ENCODE results near the gene MRPL44. TPM values are rescaled to one million over a fixed set of nuclear protein-coding genes. Genes with fewer than 3 reads are reported as not detected.

The MRPL44 gene
- total and polyA plus RNA-seq, 2 of the 13 experiments (the other 11 are each of a cell fraction or from before 2014, with no cell fraction given) = 38.4 to 78.0 TPM

GRCh38 chr2:223947711-223948205 is 9.5 kb upstream of the MRPL44 start:
- ATAC-seq = no peak
- in situ Hi-C loops (cut with HindIII; ENCODE audit: extremely low pct_ligation_motif_present, low pct_unique_long_range_greater_than_20kb) = no loop called here
- POLR2A ChIA-PET = no interaction called here
- H3K9me3 ChIP-seq (ENCODE audit: low read length) = no peaks in the 10 kb centered on the region
- TF ChIP-seq GZF1 (CRISPR knock-in tag; IDR thresholded peaks at IDR 0.05) = peak; percentile 46; the same call in 1 of the 2 replicates
- TF ChIP-seq ZNF576 (CRISPR knock-in tag; IDR thresholded peaks at IDR 0.05) = no peak
- TF ChIP-seq IKZF5 (CRISPR knock-in tag; IDR thresholded peaks at IDR 0.05) = no peak
- H4K20me1 ChIP-seq (ENCODE audit: insufficient read depth, low read length) = 0 out of 2 replicates have a peak, but pooled peaks cover 7% of the 10 kb centered on the region
- intact Hi-C loops (cut with micrococcal nuclease; ENCODE audit: unreplicated experiment) = no loop called here
- peaks cover 40% of the 10 kb centered on the region for H3K4me1 ChIP-seq (ENCODE audit: insufficient read depth, low read length)
- no peak overlapping the region for H3K27ac ChIP-seq (ENCODE audit: extremely low read length, insufficient read depth, low read length)
- peaks cover 24% of the 10 kb centered on the region for H3K79me2 ChIP-seq (ENCODE audit: insufficient read depth, low read length)
- 75% methylated on average over 5 of the region's 5 CpGs for WGBS (ENCODE audit: low lambda C conversion rate)
- CTCF ChIA-PET (ENCODE audit: low intra/inter-chr PET ratio, low total read pairs) = no interaction called here
- H3K4me2 ChIP-seq (ENCODE audit: low read depth, low read length) = no peak overlapping the region
- H3K36me3 ChIP-seq (replicated peaks in 1 of 2; ENCODE audit: control insufficient read depth in 1 of 2, insufficient read depth in 2 of 2, low read length in 2 of 2) = no peaks in the 10 kb centered on the region
- no peaks in the 10 kb centered on the region; a peak in 1 of 5 replicates for H3K27me3 ChIP-seq (ENCODE audit: control insufficient read depth in 1 of 2, insufficient read depth in 2 of 2, low read length in 2 of 2)
- peak overlapping the region; percentile 52 for H2AFZ ChIP-seq (ENCODE audit: low read length)
- no peak for FAIRE-seq
- no peak for DNase-seq (ENCODE audit: low spot score)
- H3K4me3 ChIP-seq (replicated peaks in 1 of 3; ENCODE audit: insufficient read depth in 1 of 3, low read depth in 2 of 3, low read length in 3 of 3) = no peak overlapping the region
- H3K9ac ChIP-seq (ENCODE audit: insufficient read depth, low read depth, low read length) = no peak overlapping the region
- no TSS peak for BruUV-seq (replicated peaks)

GRCh38 chr2:223949241-223949840 is 7.9 kb upstream of the MRPL44 start:
- H4K20me1 ChIP-seq (ENCODE audit: insufficient read depth, low read length) = no peaks in the 10 kb centered on the region
- no peak overlapping the region for H3K4me3 ChIP-seq (replicated peaks in 1 of 3; ENCODE audit: insufficient read depth in 1 of 3, low read depth in 2 of 3, low read length in 3 of 3)
- peaks cover 30% of the 10 kb centered on the region for H3K4me1 ChIP-seq (ENCODE audit: insufficient read depth, low read length)
- FAIRE-seq = no peak
- in situ Hi-C loops (cut with HindIII; ENCODE audit: extremely low pct_ligation_motif_present, low pct_unique_long_range_greater_than_20kb) = no loop called here
- H3K4me2 ChIP-seq (ENCODE audit: low read depth, low read length) = no peak overlapping the region
- ChIA-PET POLR2A (no interaction called here), CTCF (ENCODE audit: low intra/inter-chr PET ratio, low total read pairs) (no interaction called here)
- no TSS peak for BruUV-seq (replicated peaks)
- H3K27ac ChIP-seq (ENCODE audit: extremely low read length, insufficient read depth, low read length) = no peak overlapping the region
- no peak overlapping the region for H2AFZ ChIP-seq (ENCODE audit: low read length)
- H3K9me3 ChIP-seq (ENCODE audit: low read length) = no peaks in the 10 kb centered on the region
- no peaks in the 10 kb centered on the region for H3K36me3 ChIP-seq (replicated peaks in 1 of 2; ENCODE audit: control insufficient read depth in 1 of 2, insufficient read depth in 2 of 2, low read length in 2 of 2)
- H3K27me3 ChIP-seq (ENCODE audit: control insufficient read depth in 1 of 2, insufficient read depth in 2 of 2, low read length in 2 of 2) = no peaks in the 10 kb centered on the region; a peak in 1 of 5 replicates
- intact Hi-C loops (cut with micrococcal nuclease; ENCODE audit: unreplicated experiment) = no loop called here
- no peak for DNase-seq (ENCODE audit: low spot score)
- ATAC-seq = no peak
- WGBS (ENCODE audit: low lambda C conversion rate) = 92% methylated on average over 3 of the region's 3 CpGs
- no peak overlapping the region for H3K9ac ChIP-seq (ENCODE audit: insufficient read depth, low read depth, low read length)
- peaks cover 8% of the 10 kb centered on the region for H3K79me2 ChIP-seq (ENCODE audit: insufficient read depth, low read length)
- TF ChIP-seq CEBPB (IDR thresholded peaks at IDR 0.05; ENCODE audit: borderline replicate concordance, low read depth, low read length) = no peak
- no peak for TF ChIP-seq ZNF10 (CRISPR knock-in tag; IDR thresholded peaks at IDR 0.05; ENCODE audit: borderline replicate concordance, low read depth)
- no peak for TF ChIP-seq TP53 (CRISPR knock-in tag; conservative IDR thresholded peaks at IDR 0.05)
- TF ChIP-seq KDM5B (CRISPR knock-in tag; IDR thresholded peaks at IDR 0.05; ENCODE audit: borderline replicate concordance) = no peak
- TF ChIP-seq ZNF614 (CRISPR knock-in tag; IDR thresholded peaks at IDR 0.05; ENCODE audit: borderline replicate concordance) = no peak
- TF ChIP-seq ZNF691 (CRISPR knock-in tag; IDR thresholded peaks at IDR 0.05; ENCODE audit: borderline replicate concordance, low read depth) = no peak
- no peak for TF ChIP-seq STAT6 (CRISPR knock-in tag; IDR thresholded peaks at IDR 0.05; ENCODE audit: borderline replicate concordance)
- TF ChIP-seq SRSF9 (IDR thresholded peaks at IDR 0.05; ENCODE audit: borderline replicate concordance, insufficient read depth, low read depth, low read length, poor library complexity, severe bottlenecking) = no peak
- no peak for TF ChIP-seq NKX3-1 (CRISPR knock-in tag; IDR thresholded peaks at IDR 0.05)
- TF ChIP-seq XBP1 (CRISPR knock-in tag; IDR thresholded peaks at IDR 0.05) = no peak

Measured in HepG2 (cell line).